Measurements from ENCODE around the gene PIWIL1. TPM values are rescaled to one million over a fixed set of nuclear protein-coding genes. Genes with fewer than 3 reads are reported as not detected.

PIWIL1 gene
- total RNA-seq, 1 experiment from 2014 or later: not detected

DNA sequence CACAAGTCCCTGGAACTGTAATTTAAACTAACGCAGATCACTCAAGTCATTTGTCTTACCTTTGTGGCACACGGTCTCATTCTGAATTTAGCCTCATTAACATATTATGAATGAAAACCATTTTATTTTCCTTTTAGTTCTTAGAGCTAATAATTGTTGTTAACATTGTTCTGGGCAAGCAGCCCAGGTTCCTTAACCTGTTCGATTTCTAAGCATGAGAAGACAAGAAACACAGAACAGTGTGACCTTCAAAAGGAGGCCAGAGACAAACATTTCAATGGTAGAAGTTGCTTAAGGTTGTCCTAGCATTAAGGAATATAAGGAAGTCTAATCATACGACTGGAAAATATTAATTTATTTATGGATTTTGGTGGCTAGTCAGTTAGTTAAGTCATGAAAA lies 35.2 kb downstream of the PIWIL1 start:
- peaks cover 25% of the 10 kb centered on the region for H3K9me3 Mint-ChIP-seq (ENCODE audit: low read depth, unreplicated experiment)
- no TSS peak for BruUV-seq (replicated peaks)
- CTCF ChIA-PET: interaction anchor here (1.1 kb wide), 1 partner anchor 21 kb away, joined by 9 read pairs; no protein-coding TSS in a partner anchor
- H3K36me3 Mint-ChIP-seq (ENCODE audit: insufficient read depth, unreplicated experiment): no peaks in the 10 kb centered on the region
- no peak overlapping the region for H3K4me3 Mint-ChIP-seq (ENCODE audit: low read depth, unreplicated experiment)
- TF ChIP-seq, protein P1, sequence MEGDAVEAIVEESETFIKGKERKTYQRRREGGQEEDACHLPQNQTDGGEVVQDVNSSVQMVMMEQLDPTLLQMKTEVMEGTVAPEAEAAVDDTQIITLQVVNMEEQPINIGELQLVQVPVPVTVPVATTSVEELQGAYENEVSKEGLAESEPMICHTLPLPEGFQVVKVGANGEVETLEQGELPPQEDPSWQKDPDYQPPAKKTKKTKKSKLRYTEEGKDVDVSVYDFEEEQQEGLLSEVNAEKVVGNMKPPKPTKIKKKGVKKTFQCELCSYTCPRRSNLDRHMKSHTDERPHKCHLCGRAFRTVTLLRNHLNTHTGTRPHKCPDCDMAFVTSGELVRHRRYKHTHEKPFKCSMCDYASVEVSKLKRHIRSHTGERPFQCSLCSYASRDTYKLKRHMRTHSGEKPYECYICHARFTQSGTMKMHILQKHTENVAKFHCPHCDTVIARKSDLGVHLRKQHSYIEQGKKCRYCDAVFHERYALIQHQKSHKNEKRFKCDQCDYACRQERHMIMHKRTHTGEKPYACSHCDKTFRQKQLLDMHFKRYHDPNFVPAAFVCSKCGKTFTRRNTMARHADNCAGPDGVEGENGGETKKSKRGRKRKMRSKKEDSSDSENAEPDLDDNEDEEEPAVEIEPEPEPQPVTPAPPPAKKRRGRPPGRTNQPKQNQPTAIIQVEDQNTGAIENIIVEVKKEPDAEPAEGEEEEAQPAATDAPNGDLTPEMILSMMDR (IDR thresholded peaks at IDR 0.05; ENCODE audit: unreplicated experiment): no peak
- H3K4me1 Mint-ChIP-seq (ENCODE audit: low read depth, unreplicated experiment): no peaks in the 10 kb centered on the region
- no peaks in the 10 kb centered on the region for H3K27me3 Mint-ChIP-seq (ENCODE audit: unreplicated experiment)
- H3K27ac Mint-ChIP-seq (ENCODE audit: unreplicated experiment): no peak overlapping the region
- DNase-seq: no peak
- intact Hi-C loops (cut with micrococcal nuclease; ENCODE audit: unreplicated experiment): no loop called here

GRCh38 chr12:130374083-130374482 lies 36.4 kb downstream of the PIWIL1 start:
- CTCF ChIA-PET: no interaction called here
- Mint-ChIP-seq H3K27me3 (ENCODE audit: unreplicated experiment) (no peaks in the 10 kb centered on the region), H3K9me3 (ENCODE audit: low read depth, unreplicated experiment) (peaks cover 22% of the 10 kb centered on the region), H3K27ac (ENCODE audit: unreplicated experiment) (no peak overlapping the region), H3K36me3 (ENCODE audit: insufficient read depth, unreplicated experiment) (no peaks in the 10 kb centered on the region), H3K4me3 (ENCODE audit: low read depth, unreplicated experiment) (no peak overlapping the region), H3K4me1 (ENCODE audit: low read depth, unreplicated experiment) (no peaks in the 10 kb centered on the region)
- no peak for DNase-seq
- no TSS peak for BruUV-seq (replicated peaks)
- TF ChIP-seq, protein P1 (IDR thresholded peaks at IDR 0.05; ENCODE audit: unreplicated experiment): no peak
- intact Hi-C loops (cut with micrococcal nuclease; ENCODE audit: unreplicated experiment): no loop called here

DNA sequence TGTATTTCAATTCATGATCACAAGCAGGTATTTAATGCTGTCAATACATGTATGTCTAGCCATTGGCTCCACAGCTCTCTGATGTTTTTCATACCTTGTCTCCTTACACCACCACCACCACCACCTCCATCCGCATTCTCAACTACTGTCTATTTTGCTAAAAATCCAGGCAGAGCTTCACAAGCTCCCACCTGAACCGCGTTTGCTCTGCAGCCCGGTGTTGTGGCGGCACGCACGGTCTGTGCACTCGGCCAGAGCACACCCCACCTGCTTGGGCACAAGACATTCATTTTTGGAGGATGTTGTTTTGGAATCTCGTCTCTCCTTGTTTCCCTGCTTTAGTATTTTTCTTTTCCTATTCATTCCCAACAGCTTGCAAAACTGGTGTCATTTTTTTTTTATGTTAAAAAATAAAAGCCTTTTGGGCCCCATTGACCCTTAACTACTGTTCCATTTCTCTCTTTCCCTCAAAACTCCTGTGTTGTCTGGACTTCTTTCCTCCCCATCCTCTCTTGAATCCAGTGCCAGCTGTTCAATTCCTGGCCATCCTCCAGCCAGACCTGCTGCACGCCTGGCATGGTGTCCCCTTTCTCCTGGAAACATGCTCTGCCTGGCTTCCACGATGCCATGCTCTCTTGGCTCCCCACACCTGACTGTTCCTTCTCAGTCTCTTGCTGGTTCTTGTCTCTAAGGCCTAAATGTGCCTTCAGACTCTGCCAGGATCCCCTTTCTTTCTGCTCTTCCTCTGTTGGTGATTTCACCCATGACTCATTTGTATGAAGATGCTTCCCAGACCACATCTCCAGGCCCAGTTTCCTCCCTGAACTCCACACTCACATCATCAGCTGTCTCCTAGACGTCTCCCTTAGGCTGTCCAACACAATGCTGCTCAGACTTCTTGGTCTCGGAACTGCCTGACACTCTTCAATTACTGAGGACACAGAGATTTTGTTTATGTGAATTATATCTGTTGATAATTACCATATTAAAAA lies 37.9 kb downstream of the PIWIL1 start:
- intact Hi-C loops (cut with micrococcal nuclease; ENCODE audit: unreplicated experiment): no loop called here
- no peak overlapping the region for H3K27ac Mint-ChIP-seq (ENCODE audit: unreplicated experiment)
- no peaks in the 10 kb centered on the region for H3K4me1 Mint-ChIP-seq (ENCODE audit: low read depth, unreplicated experiment)
- H3K4me3 Mint-ChIP-seq (ENCODE audit: low read depth, unreplicated experiment): no peak overlapping the region
- TF ChIP-seq, protein P1 (IDR thresholded peaks at IDR 0.05; ENCODE audit: unreplicated experiment): no peak
- BruUV-seq (replicated peaks): no TSS peak
- H3K36me3 Mint-ChIP-seq (ENCODE audit: insufficient read depth, unreplicated experiment): no peaks in the 10 kb centered on the region
- no peak for DNase-seq
- H3K27me3 Mint-ChIP-seq (ENCODE audit: unreplicated experiment): no peaks in the 10 kb centered on the region
- CTCF ChIA-PET: no interaction called here
- peaks cover 22% of the 10 kb centered on the region for H3K9me3 Mint-ChIP-seq (ENCODE audit: low read depth, unreplicated experiment)

- Mint-ChIP-seq H3K36me3 (ENCODE audit: insufficient read depth, unreplicated experiment) (no peaks in the 10 kb centered on the region), H3K27me3 (ENCODE audit: unreplicated experiment) (no peaks in the 10 kb centered on the region), H3K4me1 (ENCODE audit: low read depth, unreplicated experiment) (no peaks in the 10 kb centered on the region), H3K27ac (ENCODE audit: unreplicated experiment) (no peak overlapping the region), H3K4me3 (ENCODE audit: low read depth, unreplicated experiment) (no peak overlapping the region), H3K9me3 (ENCODE audit: low read depth, unreplicated experiment) (peaks cover 15% of the 10 kb centered on the region)
- no peak for DNase-seq
- TF ChIP-seq, protein P1 (IDR thresholded peaks at IDR 0.05; ENCODE audit: unreplicated experiment): no peak
- BruUV-seq (replicated peaks): no TSS peak
- CTCF ChIA-PET: no interaction called here
- intact Hi-C loops (cut with micrococcal nuclease; ENCODE audit: unreplicated experiment): no loop called here
Measured at GRCh38 chr12:130382818-130383217, 45.1 kb downstream of the PIWIL1 start.
